Measurements from ENCODE around the gene TNRC6B. TPM values are rescaled to one million over a fixed set of nuclear protein-coding genes. Genes with fewer than 3 reads are reported as not detected.
A peak's percentile ranks its signal among the peaks of the same experiment; 100 is the strongest.

Gene TNRC6B
- total RNA-seq, 1 donor from 2014 or later, result 26.7 TPM

- no peak overlapping the region for H3K4me3 ChIP-seq (ENCODE audit: low read depth, low read length)
- DNase-seq (ENCODE audit: low read depth), result no peak
- H3K27me3 ChIP-seq (ENCODE audit: control insufficient read depth, insufficient read depth, low read length), result no peaks in the 10 kb centered on the region
- no peaks in the 10 kb centered on the region for H3K36me3 ChIP-seq (ENCODE audit: control insufficient read depth, insufficient read depth, low read length)
- no peak for TF ChIP-seq CTCF (IDR thresholded peaks at IDR 0.05; ENCODE audit: insufficient read depth, low read length, poor library complexity, severe bottlenecking)
These were observed 157.6 kb downstream of the TNRC6B start for GRCh38 chr22:40335358-40335757.

- no peaks in the 10 kb centered on the region for H3K27me3 ChIP-seq (ENCODE audit: control insufficient read depth, insufficient read depth, low read length)
- H3K4me3 ChIP-seq (ENCODE audit: low read depth, low read length), result no peak overlapping the region
- DNase-seq (ENCODE audit: low read depth), result no peak
- no peak for TF ChIP-seq CTCF (IDR thresholded peaks at IDR 0.05; ENCODE audit: insufficient read depth, low read length, poor library complexity, severe bottlenecking)
- no peaks in the 10 kb centered on the region for H3K36me3 ChIP-seq (ENCODE audit: control insufficient read depth, insufficient read depth, low read length)
These were observed 162.3 kb downstream of the TNRC6B start for GRCh38 chr22:40340044-40340443.

GRCh38 chr22:40341604-40342003 is 163.9 kb downstream of the TNRC6B start:
- Histone ChIP-seq H3K4me3 (ENCODE audit: low read depth, low read length) (no peak overlapping the region), H3K27me3 (ENCODE audit: control insufficient read depth, insufficient read depth, low read length) (no peaks in the 10 kb centered on the region), H3K36me3 (ENCODE audit: control insufficient read depth, insufficient read depth, low read length) (no peaks in the 10 kb centered on the region)
- no peak for DNase-seq (ENCODE audit: low read depth)
- TF ChIP-seq CTCF (IDR thresholded peaks at IDR 0.05; ENCODE audit: insufficient read depth, low read length, poor library complexity, severe bottlenecking), result no peak

DNA sequence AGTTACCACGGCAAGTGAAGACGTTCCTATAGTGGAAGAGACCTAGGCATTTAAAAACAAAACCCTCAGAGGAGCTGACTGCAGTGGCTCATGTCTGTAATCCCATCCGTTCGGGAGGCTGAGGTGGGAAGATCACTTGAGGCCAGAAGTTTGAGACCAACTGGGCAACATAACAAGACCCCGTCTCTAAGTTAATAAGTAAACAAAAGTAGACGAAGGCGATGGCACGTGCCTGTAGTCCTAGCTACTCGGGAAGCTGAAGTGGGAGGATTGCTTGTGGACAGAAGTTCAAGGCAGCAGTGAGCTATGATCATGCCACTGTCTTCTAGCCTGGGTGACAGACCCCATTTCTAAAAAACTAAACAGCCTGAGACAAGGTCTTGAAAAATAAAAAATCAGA is 164.8 kb downstream of the TNRC6B start:
- DNase-seq (ENCODE audit: low read depth), result no peak

GRCh38 chr22:40345271-40345670 is 167.5 kb downstream of the TNRC6B start:
- DNase-seq (ENCODE audit: low read depth), result no peak
- no peaks in the 10 kb centered on the region for H3K36me3 ChIP-seq (ENCODE audit: control insufficient read depth, insufficient read depth, low read length)
- no peak for TF ChIP-seq CTCF (IDR thresholded peaks at IDR 0.05; ENCODE audit: insufficient read depth, low read length, poor library complexity, severe bottlenecking)
- no peaks in the 10 kb centered on the region for H3K27me3 ChIP-seq (ENCODE audit: control insufficient read depth, insufficient read depth, low read length)
- peak overlapping the region; percentile 90 for H3K4me3 ChIP-seq (ENCODE audit: low read depth, low read length)

More for the DNA sequence above, 164.8 kb downstream of the TNRC6B start:
- Histone ChIP-seq H3K27me3 (ENCODE audit: control insufficient read depth, insufficient read depth, low read length) (no peaks in the 10 kb centered on the region), H3K36me3 (ENCODE audit: control insufficient read depth, insufficient read depth, low read length) (no peaks in the 10 kb centered on the region), H3K4me3 (ENCODE audit: low read depth, low read length) (no peak overlapping the region)
- no peak for TF ChIP-seq CTCF (IDR thresholded peaks at IDR 0.05; ENCODE audit: insufficient read depth, low read length, poor library complexity, severe bottlenecking)

- H3K4me3 ChIP-seq (ENCODE audit: low read depth, low read length), result peak overlapping the region; percentile 90
- no peaks in the 10 kb centered on the region for H3K27me3 ChIP-seq (ENCODE audit: control insufficient read depth, insufficient read depth, low read length)
- H3K36me3 ChIP-seq (ENCODE audit: control insufficient read depth, insufficient read depth, low read length), result no peaks in the 10 kb centered on the region
- no peak for TF ChIP-seq CTCF (IDR thresholded peaks at IDR 0.05; ENCODE audit: insufficient read depth, low read length, poor library complexity, severe bottlenecking)
- DNase-seq (ENCODE audit: low read depth), result no peak
These were observed 168.1 kb downstream of the TNRC6B start for GRCh38 chr22:40345815-40346184.
